COR-L47 (cell line): Measurements from ENCODE around the gene GGTA1.

Experiments
- DNase-seq: peaks from one replicate; lab custom pipeline; 2025; lab: John Stamatoyannopoulos, UW

GGTA1 gene

GRCh38 chr9:121499177-121499426, 542 bp downstream of the GGTA1 start:
- DNase-seq: no peak

GRCh38 chr9:121498487-121499176, 1.0 kb downstream of the GGTA1 start:
- DNase-seq: no peak

- DNase-seq: peak; percentile 80
Observed at GRCh38 chr9:121498150-121498486, 1.5 kb downstream of the GGTA1 start.

- no peak for DNase-seq
Observed at GRCh38 chr9:121495976-121496375, 3.7 kb downstream of the GGTA1 start.

DNA sequence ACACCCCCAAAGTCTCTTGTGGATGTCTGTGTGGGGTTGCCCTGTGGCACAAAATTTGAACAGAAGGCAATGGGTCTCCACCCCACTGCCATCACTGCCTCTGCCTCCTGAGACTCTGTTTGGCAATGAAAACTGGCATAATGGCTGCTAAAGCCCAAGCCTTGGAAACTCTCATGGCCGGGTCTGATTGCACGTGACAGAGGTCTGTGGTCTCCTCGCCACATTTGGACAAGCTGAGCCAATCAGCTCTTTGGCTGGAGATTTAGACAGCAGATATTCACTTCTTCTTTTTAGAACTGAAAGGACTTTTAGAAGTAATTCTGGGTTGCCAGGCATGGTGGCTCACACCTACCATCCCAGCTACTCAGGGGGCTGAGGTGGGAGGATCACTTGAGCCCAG, 5.5 kb downstream of the GGTA1 start:
- DNase-seq: no peak

GRCh38 chr9:121491111-121491510, 8.5 kb downstream of the GGTA1 start:
- no peak for DNase-seq

DNA sequence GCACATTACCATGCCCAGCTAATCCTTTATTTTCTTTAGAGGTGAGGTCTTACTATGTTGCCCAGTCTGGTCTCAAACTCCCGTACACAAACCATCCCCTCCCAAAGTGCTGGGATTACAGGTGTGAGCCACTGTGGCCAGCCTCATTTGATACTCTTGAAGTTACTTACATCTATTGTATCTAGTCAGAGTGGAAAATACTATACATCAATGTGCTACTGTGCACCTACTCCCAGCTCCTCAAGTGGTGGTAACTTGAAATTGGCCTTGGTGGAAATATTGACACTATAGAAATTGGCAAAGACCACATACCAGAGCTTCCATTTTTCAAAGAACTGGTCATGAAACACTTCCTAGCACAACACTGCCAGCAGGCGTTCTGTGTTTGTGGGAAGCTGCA, 10.3 kb downstream of the GGTA1 start:
- no peak for DNase-seq

- no peak for DNase-seq
Observed at GRCh38 chr9:121486043-121486442, 13.6 kb downstream of the GGTA1 start.

- DNase-seq: no peak
Observed at GRCh38 chr9:121485623-121486022, 14.0 kb downstream of the GGTA1 start.

- no peak for DNase-seq
Observed at GRCh38 chr9:121484651-121485446, 14.8 kb downstream of the GGTA1 start.

- DNase-seq: no peak
Observed at GRCh38 chr9:121483473-121484031, 16.1 kb downstream of the GGTA1 start.

GRCh38 chr9:121483049-121483448, 16.6 kb downstream of the GGTA1 start:
- DNase-seq: no peak

GRCh38 chr9:121478816-121479676, 20.6 kb downstream of the GGTA1 start:
- DNase-seq: no peak

GRCh38 chr9:121476156-121476555, 23.5 kb downstream of the GGTA1 start:
- DNase-seq: no peak

DNA sequence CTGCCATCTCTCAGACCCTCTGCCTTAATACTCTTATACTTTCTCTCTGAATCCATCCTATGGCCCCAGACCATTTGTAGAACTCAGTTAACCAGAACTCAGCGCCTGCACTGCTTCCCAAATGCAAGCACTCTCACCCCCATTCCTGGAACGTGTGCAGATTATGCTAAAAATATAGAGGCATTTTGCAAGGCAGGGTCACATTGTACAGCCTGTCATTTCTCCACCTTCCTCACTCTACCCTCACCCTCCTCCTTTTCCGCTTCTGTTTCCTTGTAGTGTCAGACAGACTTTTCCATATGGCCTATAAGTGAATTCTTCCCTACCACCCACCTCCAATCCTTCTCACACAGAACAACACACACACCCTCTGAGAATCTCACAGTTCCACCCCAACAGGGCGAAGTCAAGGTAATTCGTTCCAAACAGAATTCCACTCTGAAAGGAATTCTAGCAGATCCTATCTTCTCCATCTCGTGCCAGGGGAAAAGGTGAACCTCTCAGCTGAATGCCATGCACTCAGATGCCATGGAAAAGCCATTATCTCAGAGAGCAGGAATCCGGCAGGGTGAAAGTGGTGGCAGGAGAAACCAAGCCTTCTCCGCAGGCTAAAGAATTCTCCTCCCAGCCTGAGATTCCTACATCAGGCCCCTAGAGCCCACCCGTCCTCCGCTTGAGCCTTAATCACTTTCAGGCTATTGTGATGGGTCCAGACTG, 25.3 kb downstream of the GGTA1 start:
- DNase-seq: no peak

- DNase-seq: no peak
Observed at GRCh38 chr9:121473229-121473628, 26.4 kb downstream of the GGTA1 start.

- no peak for DNase-seq
Observed at GRCh38 chr9:121472446-121472845, 27.2 kb downstream of the GGTA1 start.

DNA sequence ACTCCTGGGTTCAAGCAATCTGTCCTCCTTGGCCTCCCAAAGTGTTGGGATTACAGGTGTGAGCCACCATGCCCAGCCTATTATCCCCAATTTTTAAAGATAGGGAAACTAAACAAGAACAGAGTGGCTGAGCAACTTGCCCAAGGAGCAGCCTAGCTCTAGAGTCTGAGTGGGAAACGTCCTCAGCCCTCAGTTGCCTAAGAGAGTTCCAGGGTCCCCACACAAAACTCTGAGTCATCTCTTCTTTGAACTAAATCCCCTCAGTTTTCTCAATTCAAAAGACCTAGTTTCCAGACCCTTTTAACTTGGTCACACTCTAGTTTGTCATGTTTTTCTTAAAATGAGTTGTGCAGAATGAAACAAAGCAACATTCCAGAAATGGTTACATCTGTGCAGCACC, 33.5 kb downstream of the GGTA1 start:
- no peak for DNase-seq

DNA sequence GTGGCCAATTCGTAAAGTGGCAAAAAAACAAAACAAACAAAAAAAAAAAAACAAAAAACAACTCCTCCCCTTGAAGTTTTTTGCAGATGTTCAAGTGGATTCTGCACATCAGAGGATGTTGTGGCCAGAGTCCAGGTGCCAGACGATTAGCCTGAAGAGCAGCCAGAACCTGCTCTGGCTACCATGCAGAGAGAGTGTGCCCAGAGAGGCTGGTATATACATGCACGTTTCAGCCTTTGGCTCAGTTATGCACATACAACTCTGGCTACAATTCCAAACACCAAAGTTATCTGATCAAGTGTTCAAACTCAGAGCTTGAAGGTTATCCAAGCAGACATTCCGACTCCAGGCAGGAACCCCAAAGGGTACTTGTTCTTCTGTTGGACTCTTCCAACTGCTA, 34.7 kb downstream of the GGTA1 start:
- DNase-seq: no peak

GRCh38 chr9:121463026-121463807, 36.4 kb downstream of the GGTA1 start:
- DNase-seq: no peak

- DNase-seq: no peak
Observed at GRCh38 chr9:121459513-121459912, 40.1 kb downstream of the GGTA1 start.
